NT2/D1 (cell line): ENCODE measurements around the gene PEPD.
A peak's percentile ranks its signal among the peaks of the same experiment; 100 is the strongest.

Experiments
- DNase-seq: peaks from one replicate; pipeline ENCODE4 v3.0.0-alpha.2; 2011; ENCODE audit warnings: low read depth, low spot score
- H3K27me3 ChIP-seq: 2 replicates; pipeline ENCODE4 v1.6.0; 2011; ENCODE audit warnings: mild to moderate bottlenecking; ENCODE audit not compliant: insufficient read length, insufficient read depth
- H3K36me3 ChIP-seq: 2 replicates; pipeline ENCODE4 v1.6.1; 2011; ENCODE audit warnings: mild to moderate bottlenecking, low read length, mixed read lengths; ENCODE audit not compliant: insufficient read depth, insufficient read length
- H3K4me1 ChIP-seq: 2 replicates; pipeline ENCODE4 v1.5.1; 2011; ENCODE audit not compliant: insufficient read depth, insufficient read length
- H3K4me3 ChIP-seq: 2 replicates; pipeline ENCODE4 v1.5.1; 2011; ENCODE audit warnings: low read depth; ENCODE audit not compliant: insufficient read length
- H3K9ac ChIP-seq: 2 replicates; pipeline ENCODE4 v1.6.0; 2011; ENCODE audit warnings: low read depth; ENCODE audit not compliant: insufficient read length
- H3K9me3 ChIP-seq: 2 replicates; pipeline ENCODE4 v1.5.1; 2011; ENCODE audit warnings: mild to moderate bottlenecking, low read length; ENCODE audit not compliant: insufficient read depth
- SUZ12 ChIP-seq: IDR thresholded peaks from 2 replicates; pipeline ENCODE4 v1.6.1; 2011; ENCODE audit not compliant: insufficient read length, insufficient read depth; ENCODE audit errors: extremely low read depth
- YY1 ChIP-seq: IDR thresholded peaks from 2 replicates; pipeline ENCODE4 v1.6.1; 2011; ENCODE audit not compliant: insufficient read length, insufficient read depth
- ZNF274 ChIP-seq: IDR thresholded peaks from 2 replicates; pipeline ENCODE4 v1.6.1; 2011; ENCODE audit warnings: mild to moderate bottlenecking, low read depth, low read length

PEPD gene

GRCh38 chr19:33398361-33399060, 123.1 kb downstream of the PEPD start:
- H3K9ac ChIP-seq = no peak overlapping the region
- TF ChIP-seq SUZ12 (no peak), ZNF274 (no peak), YY1 (no peak)
- H3K9me3 ChIP-seq = no peaks in the 10 kb centered on the region
- no peak overlapping the region for H3K4me3 ChIP-seq
- H3K36me3 ChIP-seq = peaks cover 2% of the 10 kb centered on the region
- no peak for DNase-seq
- peaks cover 17% of the 10 kb centered on the region for H3K4me1 ChIP-seq
- H3K27me3 ChIP-seq = no peaks in the 10 kb centered on the region

- Histone ChIP-seq H3K4me3 (no peak overlapping the region), H3K9me3 (no peaks in the 10 kb centered on the region), H3K36me3 (peaks cover 2% of the 10 kb centered on the region), H3K9ac (peak overlapping the region; percentile 56), H3K4me1 (peaks cover 17% of the 10 kb centered on the region), H3K27me3 (no peaks in the 10 kb centered on the region)
- DNase-seq = no peak
- TF ChIP-seq YY1 (no peak), ZNF274 (no peak)
Observed at GRCh38 chr19:33397536-33398360, 123.8 kb downstream of the PEPD start.

GRCh38 chr19:33396701-33397535, 124.7 kb downstream of the PEPD start:
- Histone ChIP-seq H3K9me3 (no peaks in the 10 kb centered on the region), H3K4me1 (peaks cover 17% of the 10 kb centered on the region), H3K36me3 (peaks cover 2% of the 10 kb centered on the region), H3K4me3 (no peak overlapping the region), H3K27me3 (no peaks in the 10 kb centered on the region), H3K9ac (peak overlapping the region; percentile 44)
- DNase-seq = no peak
- no peak for TF ChIP-seq SUZ12
- no peak for TF ChIP-seq YY1
- no peak for TF ChIP-seq ZNF274

GRCh38 chr19:33395561-33396550, 125.7 kb downstream of the PEPD start:
- DNase-seq = no peak
- H3K27me3 ChIP-seq = no peaks in the 10 kb centered on the region
- H3K9me3 ChIP-seq = no peaks in the 10 kb centered on the region
- H3K9ac ChIP-seq = no peak overlapping the region
- no peak for TF ChIP-seq YY1
- TF ChIP-seq ZNF274 = no peak
- TF ChIP-seq SUZ12 = no peak
- H3K4me1 ChIP-seq = peaks cover 20% of the 10 kb centered on the region
- H3K4me3 ChIP-seq = no peak overlapping the region
- H3K36me3 ChIP-seq = peaks cover 2% of the 10 kb centered on the region

- H3K27me3 ChIP-seq = no peaks in the 10 kb centered on the region
- TF ChIP-seq YY1 (no peak), SUZ12 (no peak), ZNF274 (no peak)
- H3K36me3 ChIP-seq = peaks cover 2% of the 10 kb centered on the region
- peaks cover 23% of the 10 kb centered on the region for H3K4me1 ChIP-seq
- no peak overlapping the region for H3K9ac ChIP-seq
- no peaks in the 10 kb centered on the region for H3K9me3 ChIP-seq
- H3K4me3 ChIP-seq = no peak overlapping the region
- no peak for DNase-seq
Observed at GRCh38 chr19:33394723-33395560, 126.6 kb downstream of the PEPD start.

GRCh38 chr19:33394006-33394722, 127.4 kb downstream of the PEPD start:
- no peaks in the 10 kb centered on the region for H3K27me3 ChIP-seq
- H3K36me3 ChIP-seq = no peaks in the 10 kb centered on the region
- peaks cover 23% of the 10 kb centered on the region for H3K4me1 ChIP-seq
- no peak for DNase-seq
- TF ChIP-seq ZNF274 (no peak), YY1 (no peak), SUZ12 (no peak)
- H3K4me3 ChIP-seq = no peak overlapping the region
- H3K9me3 ChIP-seq = no peaks in the 10 kb centered on the region
- no peak overlapping the region for H3K9ac ChIP-seq
